Renal pelvis (tissue), 4 donors: Measurements from ENCODE around the gene HSBP1L1. TPM values are rescaled to one million over a fixed set of nuclear protein-coding genes. Genes with fewer than 3 reads are reported as not detected.

Source experiments
- DNase-seq: peaks from one replicate; pipeline ENCODE4 v3.0.0-alpha.2; 2013
- polyA plus RNA-seq, 3 donors: library from polyadenylated mRNA; unstranded; fragments of 120-200 nt; gene quantifications; one replicate each; pipeline ENCODE4 v1.2.1, GENCODE V29; 2013; ENCODE audit not compliant: insufficient read length in 3 of 3

HSBP1L1 gene
- polyA plus RNA-seq, 3 donors: 19.9 to 30.9 (median 28.3) TPM

- no peak for DNase-seq
Measured at GRCh38 chr18:79942211-79942610, 22.2 kb upstream of the HSBP1L1 start.

DNA sequence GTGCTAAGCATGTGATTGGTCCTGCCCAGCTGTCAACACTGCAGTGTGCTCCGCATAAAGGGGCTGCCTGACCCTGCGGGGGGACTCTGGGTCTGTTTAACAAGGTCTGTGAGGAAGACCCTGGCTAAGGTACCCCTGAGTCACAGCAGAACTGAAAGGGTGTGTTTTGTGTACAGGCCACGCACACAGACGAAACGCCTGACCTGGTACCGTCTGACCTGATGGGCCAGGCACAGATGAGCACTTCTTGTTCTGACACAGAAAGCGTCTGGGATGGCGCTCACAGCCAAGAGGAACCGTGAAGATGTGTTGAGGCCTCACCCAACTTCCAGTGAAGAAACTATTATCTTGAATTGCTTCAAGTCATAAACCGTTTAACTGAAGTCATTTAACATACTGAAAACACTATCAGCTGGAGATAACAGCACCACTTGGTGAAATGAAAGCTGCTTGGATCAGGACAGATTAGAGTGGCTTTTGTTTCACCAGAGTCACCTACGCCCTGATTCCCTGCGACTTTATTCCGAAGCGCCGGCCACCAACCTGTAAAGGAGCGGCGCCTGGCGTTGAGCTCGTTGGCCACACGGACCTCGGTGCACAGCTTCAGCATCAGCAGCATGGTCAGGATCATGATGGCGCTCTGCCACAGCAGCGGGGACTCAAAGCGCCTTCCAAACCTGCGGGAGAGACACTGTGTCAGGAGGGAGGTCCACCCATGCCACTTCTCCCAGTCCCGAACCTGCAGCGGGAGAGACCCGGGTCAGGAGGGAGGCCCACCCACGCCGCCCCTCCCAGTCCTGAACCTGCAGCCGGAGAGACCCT lies 21.4 kb upstream of the HSBP1L1 start:
- DNase-seq: no peak

- DNase-seq: no peak
Measured at GRCh38 chr18:79943608-79944125, 20.8 kb upstream of the HSBP1L1 start.

GRCh38 chr18:79944126-79944731 lies 20.2 kb upstream of the HSBP1L1 start:
- DNase-seq: no peak

GRCh38 chr18:79944746-79945117 lies 19.7 kb upstream of the HSBP1L1 start:
- DNase-seq: no peak

- DNase-seq: no peak
Measured at GRCh38 chr18:79945118-79946042, 19.1 kb upstream of the HSBP1L1 start.

DNA sequence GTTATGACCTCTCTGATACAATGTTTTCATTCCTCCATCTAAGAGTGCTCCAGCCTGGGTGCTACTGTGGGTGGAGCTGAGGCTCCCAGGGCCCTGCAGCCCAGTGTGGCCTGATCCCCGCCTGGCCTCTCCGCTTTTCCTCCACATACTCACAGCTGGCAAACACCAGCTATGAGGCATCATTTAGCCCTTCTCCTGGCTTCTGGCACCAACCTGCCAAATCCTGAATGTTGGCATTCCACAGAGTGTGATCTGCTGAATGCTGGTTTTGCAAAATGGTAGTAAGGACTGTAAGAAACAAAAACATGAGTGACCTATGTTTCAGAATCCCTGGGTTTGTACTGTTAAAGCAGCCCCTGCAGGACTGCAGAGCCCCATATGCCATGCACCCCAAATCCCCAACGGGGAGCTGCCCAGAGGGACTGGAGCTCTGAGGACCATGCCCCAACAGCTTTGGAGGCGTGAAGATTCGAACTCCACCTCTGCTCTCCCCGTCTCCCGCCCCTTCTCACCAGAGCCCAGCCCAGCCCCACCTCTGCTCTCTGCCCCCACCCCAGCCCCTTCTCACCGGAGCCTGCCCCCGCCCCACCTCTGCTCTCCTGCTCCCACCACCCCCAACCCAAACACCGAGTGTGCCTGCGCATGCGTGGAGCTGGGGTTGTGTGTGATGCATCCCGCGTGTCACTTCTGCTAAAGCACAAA lies 17.2 kb upstream of the HSBP1L1 start:
- DNase-seq: no peak

DNA sequence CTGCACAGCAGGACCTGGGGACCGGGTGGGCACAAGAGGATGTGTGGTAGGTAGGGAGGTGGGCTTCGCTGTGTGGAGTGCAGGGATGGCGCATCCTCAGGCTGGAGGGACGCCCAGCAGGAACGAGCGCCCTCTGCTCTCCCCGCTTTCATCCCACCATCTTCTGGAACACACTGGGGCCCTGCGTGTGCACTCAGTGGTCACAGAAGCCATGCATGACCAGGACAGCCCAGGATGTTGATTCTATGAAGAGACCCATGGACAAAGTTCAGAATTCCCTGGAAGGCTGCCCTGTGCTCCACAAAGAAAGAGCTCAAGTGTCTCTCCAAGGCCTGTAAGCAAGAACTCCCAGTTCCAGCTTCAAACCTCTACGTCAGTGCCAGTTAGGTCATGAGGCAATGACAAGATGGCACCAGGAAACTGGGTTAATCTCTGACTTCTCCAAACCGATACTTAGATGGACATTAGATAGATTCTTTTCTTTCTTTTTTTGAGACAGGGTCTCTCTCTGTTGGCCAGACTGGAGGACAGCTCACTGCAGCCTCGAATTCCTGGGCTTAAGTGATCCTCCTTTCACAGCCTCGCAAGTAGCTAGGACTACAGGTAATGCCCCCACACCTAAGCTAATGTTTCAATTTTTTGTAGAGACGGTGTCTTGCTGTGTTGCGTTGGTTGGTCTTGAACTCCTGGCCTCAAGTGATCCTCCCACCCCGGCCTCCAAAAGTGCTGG lies 16.4 kb upstream of the HSBP1L1 start:
- DNase-seq: no peak

DNA sequence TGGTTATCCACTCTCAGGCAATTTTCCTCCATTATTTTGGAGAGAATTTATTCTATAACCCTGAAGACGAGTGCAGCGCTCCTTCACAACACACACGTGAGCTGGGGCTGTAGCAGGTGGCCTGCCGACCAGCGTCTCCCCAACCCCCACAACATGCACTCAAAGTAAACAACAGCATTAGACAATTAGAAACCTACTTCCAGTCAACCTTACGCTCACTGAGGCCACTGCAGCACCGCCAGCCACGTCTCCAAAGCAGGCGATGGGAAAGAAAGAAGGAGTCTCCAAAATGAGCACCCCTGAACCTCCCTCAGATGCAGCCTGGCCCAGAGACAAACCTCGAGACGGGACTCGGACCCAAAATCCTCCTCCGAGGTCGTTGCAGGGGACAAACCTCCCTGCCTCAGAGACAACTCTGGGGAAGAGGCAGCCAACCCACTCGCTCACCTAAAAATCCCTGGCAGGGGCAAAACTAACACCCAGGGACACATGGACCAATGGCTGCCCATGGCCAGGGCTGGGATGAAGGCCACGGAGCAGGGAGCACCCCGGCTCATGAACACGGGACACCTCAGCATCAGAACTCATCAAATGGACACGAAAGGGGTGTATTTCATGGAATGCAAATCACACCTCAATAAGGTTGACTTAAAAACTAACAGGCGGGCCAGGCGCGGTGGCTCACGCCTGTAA lies 15.6 kb upstream of the HSBP1L1 start:
- DNase-seq: no peak

DNA sequence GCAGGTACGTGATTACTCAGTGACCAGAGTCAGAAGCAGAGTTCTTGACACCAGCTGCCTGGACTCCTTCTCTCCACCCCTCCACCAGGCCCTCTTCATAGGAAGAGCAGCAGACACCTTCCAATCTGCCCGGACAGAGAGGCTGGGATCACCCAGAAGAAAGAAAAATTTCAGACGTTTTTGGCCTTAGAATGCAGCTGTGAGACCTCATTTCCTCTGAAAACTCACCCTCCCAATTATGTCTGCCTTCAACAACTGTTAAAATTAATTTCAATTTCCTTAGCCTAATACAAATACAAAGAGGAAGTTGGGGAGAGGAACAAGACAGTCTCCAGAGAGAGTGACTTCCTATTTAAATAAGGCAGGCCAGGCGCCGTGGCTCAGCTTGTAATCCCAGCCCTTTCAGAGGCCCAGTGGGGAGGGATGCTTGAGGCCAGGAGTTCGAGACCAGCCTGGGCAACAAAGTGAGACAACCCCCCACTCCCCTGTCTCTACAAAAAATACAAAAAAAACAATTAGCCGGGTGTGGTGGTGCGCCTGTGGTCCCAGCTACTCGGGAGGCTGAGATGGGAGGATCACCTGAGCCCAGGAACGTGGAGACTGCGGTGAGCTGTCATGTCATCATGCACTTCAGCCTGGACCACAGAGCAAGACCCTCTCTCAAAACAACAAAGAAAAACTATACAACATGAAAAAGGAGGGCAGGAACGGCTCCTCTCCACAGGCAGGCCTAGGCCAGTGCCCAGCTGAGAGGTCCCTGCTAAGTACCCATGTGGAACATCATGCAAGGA lies 14.6 kb upstream of the HSBP1L1 start:
- no peak for DNase-seq

- DNase-seq: no peak
Measured at GRCh38 chr18:79950515-79951341, 13.7 kb upstream of the HSBP1L1 start.

DNA sequence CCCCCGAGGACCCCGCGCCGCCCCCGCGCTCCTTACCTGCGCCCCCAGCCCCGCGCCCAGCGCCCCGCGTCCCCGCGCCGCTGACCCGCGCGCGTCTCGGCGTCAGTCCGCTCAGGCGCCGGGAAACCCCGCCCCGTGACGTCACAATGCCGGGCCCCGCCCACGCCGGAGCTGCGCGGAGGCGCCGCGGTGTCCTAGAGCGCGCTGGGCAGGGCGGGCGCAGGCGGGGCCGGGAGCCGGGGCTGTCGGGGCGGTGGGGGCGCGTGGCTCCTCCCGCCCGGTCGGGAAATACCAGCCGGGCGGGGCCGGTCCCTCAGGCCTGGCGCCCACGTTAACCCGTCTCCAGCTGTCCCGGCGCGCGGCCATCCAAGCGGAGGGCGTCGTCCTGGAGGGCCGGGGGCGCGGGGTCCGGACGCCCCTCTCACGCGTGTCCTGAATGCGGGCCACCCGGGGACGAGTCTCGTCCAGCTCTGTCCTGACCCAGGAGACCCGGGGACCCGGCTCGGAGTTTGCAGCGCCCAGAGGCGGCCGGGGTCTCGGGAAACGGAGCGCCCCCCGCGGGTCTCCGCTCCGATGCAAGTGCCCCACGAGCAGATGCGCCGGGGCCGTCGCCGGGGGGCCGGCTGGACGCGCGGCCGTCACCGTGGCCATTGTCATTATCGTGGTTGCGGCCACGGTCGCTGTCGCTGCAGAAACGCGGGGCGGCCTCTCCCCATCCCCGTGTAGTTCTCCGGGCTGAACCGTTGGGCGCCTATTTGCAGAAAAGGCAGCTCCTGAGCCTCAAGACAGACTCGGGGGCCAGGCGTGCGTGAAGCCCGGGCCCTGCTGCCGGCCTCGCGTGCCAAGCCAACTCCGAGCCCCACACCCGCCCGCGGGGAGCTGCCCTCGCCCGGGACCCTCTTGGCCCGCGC lies 12.6 kb upstream of the HSBP1L1 start, which contains the start of gene SLC66A2:
Gene SLC66A2, minus strand, starts transcription at position 109 of the 911 bp plus-strand sequence. CDS start 727 bp downstream, outside the sequence.
- DNase-seq: peak; percentile 86

DNA sequence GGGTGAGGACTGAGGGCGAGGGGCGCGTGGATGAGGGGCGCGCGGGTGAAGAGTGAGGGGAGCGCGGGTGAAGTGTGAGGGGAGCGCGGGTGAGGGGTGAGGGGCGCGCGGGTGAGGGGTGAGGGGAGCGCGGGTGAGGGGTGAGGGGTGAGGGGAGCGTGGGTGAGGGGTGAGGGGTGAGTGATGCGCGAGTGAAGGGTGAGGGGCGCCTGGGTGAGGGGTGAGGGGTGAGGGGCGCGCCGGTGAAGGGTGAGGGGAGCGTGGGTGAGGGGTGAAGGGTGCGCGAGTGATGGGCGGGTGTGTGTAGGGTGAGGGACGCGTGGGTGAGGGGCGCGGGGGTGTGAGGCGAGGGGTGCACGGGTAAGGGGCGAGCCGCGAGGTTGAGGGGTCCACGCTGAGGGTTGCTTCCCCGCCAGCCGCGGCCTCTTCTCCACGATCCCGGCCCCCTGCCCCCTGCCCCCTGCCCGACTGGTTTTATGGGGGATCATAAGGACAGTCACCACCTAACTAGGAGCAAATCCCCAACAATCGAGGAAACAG lies 11.9 kb upstream of the HSBP1L1 start:
- DNase-seq: no peak

- no peak for DNase-seq
Measured at GRCh38 chr18:79952996-79953559, 11.4 kb upstream of the HSBP1L1 start.

GRCh38 chr18:79953971-79954651 lies 10.3 kb upstream of the HSBP1L1 start:
- no peak for DNase-seq

- DNase-seq: no peak
Measured at GRCh38 chr18:79954791-79955190, 9.7 kb upstream of the HSBP1L1 start.
